GM21360 (cell line): ENCODE measurements around the gene UQCR11.

ENCODE experiments used
- ATAC-seq: cut with Tn5 transposase; IDR thresholded peaks from one replicate; pipeline ENCODE4 v1.9.1; 2021; ENCODE audit warnings: mild to moderate bottlenecking, moderate library complexity; ENCODE audit not compliant: unreplicated experiment

The UQCR11 gene

DNA sequence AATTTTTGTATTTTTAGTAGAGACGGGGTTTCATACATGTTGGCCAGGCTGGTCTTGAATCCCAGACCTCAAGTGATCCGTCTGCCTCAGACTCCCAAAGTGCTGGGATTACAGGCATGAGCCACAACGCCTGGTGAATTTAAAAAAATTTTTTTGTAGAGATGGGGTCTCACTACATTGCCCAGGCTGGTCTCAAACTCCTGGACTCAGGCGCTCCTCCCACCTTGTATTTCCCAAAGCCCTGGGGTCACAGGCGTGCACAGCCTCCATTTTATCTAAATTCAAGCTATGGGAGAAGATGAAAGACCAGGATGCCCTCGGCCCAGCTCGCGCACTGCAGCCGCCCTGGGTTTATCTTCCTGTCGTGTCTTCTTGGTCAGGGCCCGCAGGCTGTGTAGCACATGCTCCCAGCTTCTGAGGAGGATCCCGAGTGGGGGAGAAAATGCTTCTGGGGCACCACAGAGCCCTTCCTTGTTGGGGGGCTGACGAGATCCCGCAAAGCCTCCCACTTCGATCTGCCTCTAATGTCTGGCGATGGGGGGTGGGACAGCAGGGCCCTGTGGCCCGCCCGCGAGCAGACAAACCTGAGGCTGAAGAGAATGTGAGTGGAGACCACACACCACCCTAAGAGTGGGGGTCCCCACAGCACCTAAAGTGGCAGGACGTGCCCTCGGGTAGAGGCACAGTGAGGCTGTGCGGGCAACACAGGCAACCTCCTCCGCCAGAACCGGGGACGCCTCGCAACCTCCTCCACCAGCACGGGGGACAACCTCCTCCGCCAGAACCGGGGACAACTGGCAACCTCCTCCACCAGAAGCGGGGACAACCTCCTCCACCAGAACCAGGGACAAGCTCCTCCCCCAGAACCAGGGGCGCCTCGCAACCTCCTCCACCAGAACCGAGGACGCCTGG, 31.3 kb upstream of the UQCR11 start:
- no peak for ATAC-seq

DNA sequence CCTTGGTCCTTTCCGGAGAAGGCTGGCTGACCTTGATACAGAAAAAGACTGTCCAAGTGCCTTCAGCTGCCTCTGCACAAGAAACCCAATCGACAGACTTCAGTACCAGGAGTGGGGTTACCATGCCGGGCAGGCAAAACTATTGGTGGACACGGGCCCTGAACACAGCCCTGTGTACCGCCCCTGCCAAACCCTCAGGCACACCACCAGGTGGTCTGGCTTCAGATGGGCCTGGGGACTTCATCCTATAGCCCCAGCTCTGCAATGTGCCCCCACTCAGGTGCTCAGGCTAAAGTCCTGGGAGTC, 29.6 kb upstream of the UQCR11 start:
- no peak for ATAC-seq

DNA sequence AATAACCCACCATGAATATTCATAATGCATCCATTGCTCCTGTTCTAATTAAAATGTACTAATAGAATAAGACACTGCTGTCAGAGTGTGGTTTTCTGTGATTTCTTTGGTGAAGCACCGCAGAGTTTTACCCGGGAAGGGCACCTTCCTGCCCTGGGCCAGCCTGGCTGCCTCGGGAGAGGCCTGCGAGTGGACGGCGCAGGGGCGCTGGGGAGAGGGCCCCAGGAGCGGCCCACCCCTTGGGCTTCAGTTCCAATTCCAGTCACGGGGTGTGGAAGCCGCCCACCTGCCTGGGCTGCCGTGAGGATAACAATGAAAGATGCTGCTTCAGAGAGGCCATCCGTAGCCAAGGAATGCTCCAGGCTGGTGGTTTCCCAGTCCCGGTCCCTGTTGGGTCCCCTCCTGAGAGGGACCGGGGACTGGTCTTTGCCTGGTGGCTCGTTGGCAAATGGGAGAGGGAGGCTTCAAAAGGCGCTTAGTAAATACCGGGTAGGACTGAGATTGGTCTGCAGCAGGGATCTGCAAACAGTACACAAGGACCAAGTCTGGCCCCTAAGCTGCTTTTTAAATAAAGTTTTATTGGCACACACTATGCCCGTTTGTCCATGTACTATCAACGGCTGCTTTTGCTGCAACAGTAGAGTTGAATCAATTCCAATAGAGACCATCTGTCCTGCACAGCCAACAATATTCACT, 29.1 kb upstream of the UQCR11 start:
- ATAC-seq, result no peak

DNA sequence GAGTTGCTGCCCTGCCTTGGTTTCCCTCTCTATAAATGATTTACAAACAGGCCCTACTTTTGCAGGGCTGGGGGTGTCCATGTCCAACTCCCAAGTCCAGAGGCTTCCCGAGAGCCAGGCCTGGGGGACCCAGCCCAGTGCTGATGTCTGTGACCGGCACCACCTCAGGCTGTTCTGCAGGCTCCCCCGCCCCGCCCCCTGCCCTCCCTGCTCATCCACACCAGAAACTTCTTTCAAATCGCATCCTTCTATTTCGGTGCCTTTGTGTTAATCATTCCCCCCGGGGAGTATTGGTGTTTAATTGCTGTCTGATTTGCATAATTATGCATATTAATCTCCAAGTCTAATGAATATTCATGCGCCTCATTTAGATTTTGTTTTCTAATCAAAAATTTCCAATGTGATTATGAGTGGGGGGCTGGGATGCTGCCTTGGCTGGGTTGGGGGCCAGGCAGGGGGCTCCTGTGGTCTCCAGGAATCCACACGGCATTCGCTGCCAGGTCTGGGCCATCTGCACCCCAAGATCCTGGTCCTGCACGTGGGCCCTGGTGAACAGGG, 28.1 kb upstream of the UQCR11 start:
- ATAC-seq, result no peak

DNA sequence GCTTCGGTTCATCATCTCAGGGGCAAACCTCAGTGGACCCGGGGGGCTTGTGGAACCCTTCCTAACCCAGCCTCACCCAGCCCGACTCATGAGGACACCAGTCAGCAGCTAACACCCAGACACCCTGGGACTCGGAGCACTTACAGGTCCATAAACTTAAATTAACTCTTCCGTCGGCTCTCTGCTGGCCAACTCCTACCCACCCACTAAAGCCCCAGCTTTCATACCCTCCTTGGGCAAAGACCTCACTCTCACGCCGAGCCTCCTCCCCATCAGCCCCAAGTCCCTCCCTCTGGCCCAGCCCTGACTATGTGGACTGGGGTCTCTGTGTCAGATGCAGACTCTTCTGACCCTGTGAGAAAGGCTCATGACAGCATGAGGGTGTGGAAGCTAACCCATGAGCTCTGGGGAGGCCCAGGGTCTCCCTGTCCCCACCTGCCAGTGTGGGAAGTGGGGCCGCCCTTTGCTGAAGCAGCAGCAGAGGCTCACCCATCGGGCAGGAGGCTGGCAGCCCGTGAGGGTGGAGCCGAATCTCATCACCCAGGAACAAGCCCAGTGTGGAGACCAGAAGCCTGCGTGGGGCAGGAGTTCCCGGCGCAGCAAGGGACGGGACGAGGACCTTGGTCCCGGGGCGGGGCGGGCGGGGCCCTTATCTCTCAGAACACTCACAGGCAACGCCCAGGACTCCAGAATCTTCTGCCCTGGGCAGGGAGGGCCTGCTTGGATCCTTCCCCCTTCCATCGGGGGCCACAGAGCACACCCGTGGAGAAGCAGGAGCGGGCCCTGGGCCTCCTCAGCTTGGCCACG, 27.4 kb upstream of the UQCR11 start:
- no peak for ATAC-seq

DNA sequence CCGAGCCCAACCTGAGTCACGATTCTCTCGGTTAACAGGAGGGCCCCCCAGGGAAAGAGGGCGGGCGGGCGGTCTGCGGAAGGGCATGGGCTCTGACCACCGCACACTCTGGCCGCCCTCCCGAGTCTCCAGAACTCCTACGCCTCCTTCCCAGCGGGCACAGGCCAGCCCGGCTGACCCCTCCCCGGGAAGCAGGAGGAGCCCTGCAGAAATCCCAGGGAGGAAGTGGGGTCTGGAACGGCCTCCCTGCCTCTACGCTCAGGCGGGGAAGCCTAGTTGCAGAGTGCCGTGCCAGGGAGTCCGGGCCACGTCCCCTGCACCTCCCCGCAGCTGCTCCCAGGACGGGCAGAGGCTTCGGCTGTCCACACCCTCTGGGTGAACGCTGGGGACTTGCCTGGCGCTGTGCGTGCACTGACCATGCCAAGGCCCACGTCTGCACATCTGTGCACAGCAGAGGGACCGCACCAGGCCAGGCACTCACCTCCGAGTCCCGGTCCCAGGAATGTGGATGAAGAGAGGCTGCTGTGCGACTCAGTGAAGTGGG, 26.4 kb upstream of the UQCR11 start:
- ATAC-seq, result no peak

DNA sequence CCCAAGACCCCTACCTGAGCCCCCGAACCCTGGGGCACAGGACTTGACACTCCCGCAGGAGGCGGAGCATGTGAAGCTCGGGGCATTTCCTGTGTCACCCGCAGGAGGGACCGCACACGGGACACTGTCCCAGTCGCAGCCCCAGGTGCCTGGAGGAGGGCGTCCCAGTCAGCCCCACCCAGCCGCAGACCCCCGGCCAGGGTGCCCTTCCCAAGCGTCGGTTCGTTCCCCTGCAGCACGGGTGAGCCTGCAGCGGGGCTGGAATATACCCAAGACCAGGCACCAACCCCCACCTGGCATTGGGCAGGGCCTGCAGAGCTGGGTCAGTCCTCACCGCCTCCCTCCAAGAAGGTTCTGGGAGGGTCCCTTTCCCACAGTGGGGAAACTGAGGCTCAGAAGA, 25.5 kb upstream of the UQCR11 start:
- no peak for ATAC-seq

DNA sequence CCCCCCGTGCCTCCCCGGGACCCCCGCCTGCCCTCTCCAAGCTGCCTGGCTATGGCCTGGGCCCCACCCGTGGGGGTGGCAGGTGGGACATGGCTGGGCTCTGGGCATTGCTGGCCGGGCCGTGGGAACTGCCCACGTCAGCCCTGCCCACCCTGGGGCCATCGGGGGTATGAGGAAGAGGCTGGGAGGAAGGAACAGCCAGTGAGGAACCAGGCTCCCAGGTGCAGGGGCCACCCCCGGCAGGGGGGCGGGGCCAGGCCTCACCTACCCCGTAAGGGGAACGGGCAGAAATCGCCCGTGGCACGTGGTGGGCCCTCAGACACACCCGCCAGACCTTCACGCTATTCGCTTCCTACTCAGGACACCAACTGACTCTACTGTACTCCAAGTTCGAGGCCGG, 24.8 kb upstream of the UQCR11 start:
- no peak for ATAC-seq

DNA sequence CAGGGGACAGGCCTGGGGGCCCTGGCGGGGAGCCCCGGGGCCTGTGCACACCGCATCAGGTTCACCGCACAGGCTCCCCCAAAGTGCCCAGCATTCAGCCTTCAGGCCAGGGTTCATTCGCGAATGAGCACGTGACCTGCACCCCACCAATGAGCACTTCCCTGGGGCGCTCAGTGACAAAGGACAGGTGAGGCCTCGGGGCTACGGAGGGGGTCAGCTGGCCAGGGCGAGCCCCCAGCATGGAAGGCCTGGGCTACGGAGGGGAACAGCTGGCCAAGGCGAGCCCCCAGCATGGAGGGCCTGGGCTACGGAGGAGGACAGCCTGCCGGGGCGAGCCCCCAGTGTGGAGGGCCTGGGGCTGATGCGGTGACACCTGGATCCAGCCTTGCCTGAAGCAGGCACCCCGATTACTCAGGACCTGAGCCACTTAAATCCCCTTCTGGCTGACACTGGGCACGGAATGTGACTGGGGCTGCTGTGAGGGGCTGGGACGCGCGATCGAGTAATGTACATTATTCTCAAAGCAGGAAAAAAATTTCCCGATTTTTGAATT, 24.1 kb upstream of the UQCR11 start:
- no peak for ATAC-seq

DNA sequence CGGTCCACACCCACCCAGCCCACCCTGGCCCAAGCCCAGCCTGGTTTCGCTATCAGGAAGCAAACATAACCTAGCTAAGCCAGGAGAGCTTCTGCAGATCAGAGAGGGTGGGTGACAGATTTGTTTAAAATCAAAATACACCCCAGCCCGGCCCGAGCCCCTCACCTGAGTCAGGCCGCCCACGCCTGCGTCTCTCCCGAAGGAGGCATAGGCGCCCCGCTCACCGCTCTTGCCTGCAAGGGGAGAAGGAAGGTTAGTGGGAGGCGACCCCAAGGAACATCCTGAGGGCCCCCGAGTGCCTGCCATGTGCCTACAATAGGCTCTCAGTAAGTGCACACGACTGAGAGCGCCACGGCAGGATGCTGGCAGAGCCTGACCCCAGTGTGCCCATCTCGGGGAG, 21.9 kb upstream of the UQCR11 start:
- no peak for ATAC-seq

DNA sequence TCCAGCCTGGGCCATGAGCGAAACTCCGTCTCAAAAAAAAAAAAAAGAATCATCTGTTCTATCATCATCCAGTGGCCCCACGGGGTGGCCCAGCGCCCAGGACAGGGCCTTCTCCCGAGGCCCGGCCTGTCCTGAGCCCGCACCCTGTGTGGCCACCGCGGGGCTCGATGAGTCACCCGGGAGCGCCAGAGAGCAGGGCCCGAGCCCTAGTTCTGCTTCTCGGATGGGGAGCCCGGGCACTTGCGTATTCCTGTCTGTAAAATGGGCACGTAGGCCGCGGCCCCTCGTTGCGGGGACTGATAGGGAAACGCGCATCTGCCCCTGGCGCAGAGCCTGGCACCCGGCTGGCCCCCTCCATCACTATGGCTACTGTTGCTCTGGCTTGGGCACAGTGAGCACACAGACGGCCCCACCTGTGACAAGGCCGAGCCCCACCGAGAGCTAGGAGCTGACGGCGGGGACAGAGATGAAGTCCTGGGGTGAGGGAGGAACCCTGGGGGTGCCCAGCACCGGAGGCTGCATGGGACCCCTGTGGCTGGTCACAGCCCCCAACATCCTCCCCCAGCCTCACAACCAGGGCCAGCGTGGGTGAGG, 21.3 kb upstream of the UQCR11 start:
- ATAC-seq, result no peak

DNA sequence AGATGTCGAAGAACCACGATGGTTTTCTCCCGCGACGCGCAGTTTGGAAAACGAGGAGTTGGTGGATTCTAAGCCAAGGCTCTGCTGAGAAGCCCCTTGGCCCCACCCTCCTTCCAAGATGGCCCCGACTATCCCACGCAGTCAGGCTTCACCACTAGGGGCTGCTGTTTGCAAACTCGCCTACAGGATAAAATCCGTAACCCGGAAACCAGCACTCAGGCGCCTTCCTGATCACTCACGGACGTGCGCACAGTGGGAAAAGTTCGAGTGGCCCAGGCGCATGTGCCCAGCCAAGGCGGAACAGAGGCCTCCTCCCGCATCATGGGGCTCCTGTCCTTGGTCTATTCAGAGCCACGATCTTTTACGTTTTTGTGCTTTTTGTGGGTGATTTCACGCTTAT, 19.2 kb upstream of the UQCR11 start:
- no peak for ATAC-seq

DNA sequence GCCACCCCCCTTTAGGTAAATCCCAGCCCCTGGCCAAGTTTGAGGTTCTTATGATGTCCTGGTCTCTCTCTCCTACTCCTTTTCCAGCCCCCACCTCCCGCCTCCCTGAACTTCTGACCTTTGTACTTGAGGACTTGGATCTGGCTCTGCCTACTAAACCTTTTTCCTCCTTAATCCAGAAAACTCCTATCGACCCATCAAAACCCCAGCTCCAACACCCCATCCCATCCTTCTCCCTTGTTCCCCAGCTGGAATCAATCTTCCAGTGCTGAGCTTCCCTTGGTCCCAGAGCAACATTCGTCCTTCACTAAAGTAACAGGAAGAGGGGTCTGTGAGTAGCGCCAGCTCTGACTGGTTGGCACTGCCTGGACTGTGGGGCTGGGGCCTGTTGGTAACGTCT, 17.3 kb upstream of the UQCR11 start:
- no peak for ATAC-seq

DNA sequence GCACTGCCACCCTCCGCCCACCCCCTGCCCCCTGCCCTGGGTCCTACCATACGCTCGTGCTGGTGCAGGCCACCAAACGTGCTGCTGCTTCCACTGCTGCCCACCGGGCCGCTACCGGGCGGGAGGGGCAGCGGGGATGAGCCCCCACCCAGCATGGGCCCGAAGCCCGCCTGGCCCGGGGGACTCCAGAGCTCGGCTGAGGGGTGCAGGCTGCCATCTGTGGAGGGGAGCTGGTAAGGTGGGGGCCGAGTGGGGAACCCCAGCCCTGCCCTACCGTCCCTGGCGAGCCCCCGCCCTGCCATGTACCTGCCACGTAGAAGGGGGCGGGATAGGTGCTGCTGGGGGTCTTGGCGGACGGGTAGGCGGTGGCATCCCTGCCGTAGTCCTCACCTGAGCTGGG, 16.7 kb upstream of the UQCR11 start:
- ATAC-seq, result no peak

DNA sequence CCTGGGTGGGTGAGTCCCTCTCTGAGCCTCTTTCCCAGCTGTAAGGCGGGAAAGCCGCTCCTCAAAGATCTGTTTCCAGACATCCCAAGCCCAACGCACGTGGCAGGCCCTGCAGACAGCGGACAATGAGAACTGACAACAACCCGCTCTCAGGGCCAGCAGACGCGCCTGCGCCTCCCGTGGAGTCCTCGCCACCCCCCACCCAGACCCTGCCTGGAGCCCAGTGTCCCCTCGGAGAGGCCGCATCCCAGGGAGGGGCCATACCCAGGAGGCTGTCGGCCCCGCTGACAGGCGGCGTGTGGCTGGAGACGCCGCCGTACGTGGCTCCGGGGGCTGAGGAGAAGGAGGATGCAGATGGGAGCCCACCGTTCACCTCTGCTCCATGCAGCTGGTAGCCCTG, 16.3 kb upstream of the UQCR11 start:
- no peak for ATAC-seq

DNA sequence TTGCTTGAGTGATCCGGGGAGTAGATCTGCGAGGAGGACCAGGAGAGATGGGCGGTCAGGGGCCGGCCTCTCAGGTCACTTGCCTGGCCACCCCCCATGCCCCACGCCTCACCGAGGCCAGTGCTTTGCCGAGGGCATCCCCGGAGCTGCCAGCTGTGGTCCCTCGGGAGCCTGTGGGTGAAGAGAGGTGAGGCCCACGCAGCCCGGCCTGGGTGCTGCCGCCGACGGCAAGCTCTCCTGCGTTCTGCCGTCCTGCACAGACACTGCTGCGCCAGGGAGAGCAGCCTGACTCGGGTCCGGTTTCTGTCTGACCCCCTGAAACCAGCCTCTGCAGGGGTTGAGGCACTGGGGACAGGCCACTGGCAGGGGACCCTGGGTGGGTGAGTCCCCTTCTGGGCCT, 15.8 kb upstream of the UQCR11 start:
- no peak for ATAC-seq

DNA sequence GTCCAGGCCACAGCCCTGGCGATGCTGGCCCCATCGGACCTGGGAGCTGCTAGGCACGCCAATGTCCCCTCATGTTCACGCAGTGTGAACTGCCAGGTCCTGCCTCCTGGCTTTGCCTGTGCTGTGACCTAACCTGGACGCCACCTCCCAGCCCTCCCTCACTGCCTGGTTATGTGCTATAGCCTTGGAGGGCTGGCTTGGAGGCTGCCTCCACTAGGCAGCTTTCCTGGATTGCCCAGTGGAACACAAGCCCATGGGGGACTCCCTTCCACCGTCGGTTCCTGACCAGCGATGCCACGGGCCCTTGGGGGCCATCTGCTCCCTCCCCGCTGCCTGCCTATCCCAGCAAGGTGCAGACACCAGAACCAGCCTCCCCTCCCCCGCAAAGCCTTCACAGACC, 15.2 kb upstream of the UQCR11 start:
- ATAC-seq, result no peak

DNA sequence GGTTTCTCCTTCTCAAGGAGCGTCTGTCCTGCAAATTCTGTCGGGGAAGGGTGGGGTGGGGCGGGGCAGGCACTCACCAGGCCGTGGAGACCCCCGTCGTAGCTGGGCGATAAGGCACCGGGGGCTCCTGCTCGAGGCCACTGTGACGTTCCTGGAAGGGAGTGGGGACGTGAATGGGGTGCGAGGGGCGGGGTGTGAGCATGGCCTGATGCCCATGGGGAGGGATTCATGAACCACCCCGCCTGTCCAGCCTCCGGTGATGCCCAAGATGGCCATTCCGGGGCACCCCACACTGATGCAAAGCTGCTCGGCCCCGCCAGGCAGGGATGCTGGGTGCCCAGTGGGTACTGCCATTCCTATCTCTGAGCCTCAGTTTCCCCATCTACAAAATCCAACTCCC, 14.4 kb upstream of the UQCR11 start:
- ATAC-seq, result no peak

DNA sequence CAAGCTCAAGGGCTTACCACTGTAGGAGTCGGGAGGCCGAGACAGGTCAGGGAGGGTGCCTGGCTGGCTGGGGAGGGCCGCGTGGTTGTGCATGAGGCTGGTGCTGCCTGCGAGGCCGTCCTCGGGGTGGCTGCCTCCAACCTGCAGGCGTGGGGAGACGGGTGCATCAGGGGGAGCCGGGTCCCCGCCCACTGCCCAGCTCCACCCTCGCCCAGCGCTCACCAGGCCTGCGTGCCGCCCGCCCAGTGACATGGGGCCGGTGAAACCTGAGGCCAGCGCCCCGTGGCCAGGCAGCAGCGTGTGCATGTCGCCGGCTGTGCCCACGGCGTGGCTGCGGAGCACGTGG, 13.8 kb upstream of the UQCR11 start:
- no peak for ATAC-seq
